ENCODE measurements around the gene TMCC3.

TMCC3 gene

DNA sequence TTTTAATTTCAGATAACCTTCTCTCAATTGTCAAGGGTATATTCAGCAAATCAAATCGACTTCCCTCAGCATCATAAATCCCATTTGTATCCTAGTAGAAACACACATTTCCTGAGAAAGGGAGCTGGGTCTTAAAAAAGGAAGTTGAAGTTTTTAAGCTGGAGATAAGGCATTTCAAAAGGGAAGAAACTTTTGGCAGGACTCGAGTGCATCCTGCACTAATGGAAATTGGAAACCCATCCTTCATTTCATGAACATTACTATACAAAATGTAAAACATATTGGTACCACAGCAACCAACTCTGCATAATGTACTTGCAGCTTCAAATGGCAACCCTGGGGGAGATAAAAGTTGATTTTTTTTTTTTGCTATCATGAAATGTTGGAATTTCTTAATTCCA is 23.7 kb upstream of the TMCC3 start:
- no peak for DNase-seq (ENCODE audit: low spot score)
- FAIRE-seq: no peak

- DNase-seq (ENCODE audit: low spot score): no peak
Measured at GRCh38 chr12:94673496-94673895, 23.1 kb upstream of the TMCC3 start.

DNA sequence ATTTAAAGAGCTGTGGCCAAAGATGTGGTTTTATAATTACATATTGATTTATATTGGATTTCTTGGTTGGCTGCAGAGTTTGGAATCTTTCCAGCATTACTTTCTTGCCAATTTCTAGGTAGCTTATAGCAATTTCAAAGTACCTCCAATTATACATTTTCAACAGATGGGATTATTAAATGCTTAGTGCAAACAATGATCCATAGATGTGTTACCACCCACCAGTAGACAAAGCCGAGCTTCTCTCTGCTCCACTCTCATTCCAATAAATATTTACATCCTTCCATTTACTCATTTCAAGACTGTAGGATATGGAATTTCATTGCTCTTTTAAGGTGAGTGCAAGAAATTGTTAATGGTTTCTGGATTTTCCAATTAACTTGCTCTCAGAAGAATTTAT is 21.6 kb upstream of the TMCC3 start:
- no peak for FAIRE-seq

More at GRCh38 chr12:94673496-94673895, 23.1 kb upstream of the TMCC3 start:
- FAIRE-seq: no peak

GRCh38 chr12:94670898-94671297 is 20.5 kb upstream of the TMCC3 start:
- DNase-seq (ENCODE audit: low spot score): no peak
- no peak for FAIRE-seq

More for the DNA sequence above, 21.6 kb upstream of the TMCC3 start:
- DNase-seq (ENCODE audit: low spot score): no peak

DNA sequence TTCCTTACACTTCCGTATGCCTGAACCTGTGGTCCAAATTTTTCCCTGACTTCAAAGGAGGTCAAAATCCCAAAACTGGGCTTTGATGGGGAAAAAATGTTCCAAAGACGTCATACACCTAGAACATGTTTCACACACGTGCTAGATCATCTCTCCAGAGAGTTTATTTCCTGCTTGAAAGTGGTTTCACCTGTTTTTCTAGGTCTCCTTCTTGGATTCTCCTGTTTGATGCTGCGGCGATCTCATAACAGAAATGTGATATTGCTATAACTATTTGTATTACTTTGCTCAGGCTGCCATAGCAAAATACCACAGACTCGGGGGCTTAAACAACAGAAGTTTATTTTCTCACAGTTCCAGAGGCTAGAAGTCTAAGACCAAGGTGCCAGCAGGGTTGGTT is 19.7 kb upstream of the TMCC3 start:
- no peak for FAIRE-seq
- no peak for DNase-seq (ENCODE audit: low spot score)

DNA sequence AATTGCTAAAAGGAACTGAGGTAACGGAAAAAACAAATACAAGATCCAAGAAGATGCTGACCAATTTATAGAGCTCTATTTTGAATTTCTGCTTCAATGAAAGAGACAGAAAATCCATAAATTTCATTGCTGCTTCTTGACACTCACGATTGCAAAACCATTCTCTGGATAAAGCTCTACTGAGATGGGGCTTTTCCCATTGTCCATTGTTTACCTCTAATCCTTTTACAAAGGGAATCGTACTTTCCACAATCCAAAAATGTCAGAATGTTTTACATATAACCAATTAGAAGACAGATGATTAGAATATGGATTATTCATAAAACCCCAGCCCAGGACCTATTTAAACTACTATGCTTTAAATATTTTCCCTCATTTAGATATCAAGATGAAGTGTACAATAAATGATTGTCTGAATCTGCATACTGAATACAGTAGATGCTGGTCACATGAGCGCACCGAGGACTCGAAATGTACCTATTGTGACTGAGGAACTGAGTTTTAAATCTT is 16.7 kb upstream of the TMCC3 start:
- DNase-seq (ENCODE audit: low spot score) (no peak), FAIRE-seq (no peak)

DNA sequence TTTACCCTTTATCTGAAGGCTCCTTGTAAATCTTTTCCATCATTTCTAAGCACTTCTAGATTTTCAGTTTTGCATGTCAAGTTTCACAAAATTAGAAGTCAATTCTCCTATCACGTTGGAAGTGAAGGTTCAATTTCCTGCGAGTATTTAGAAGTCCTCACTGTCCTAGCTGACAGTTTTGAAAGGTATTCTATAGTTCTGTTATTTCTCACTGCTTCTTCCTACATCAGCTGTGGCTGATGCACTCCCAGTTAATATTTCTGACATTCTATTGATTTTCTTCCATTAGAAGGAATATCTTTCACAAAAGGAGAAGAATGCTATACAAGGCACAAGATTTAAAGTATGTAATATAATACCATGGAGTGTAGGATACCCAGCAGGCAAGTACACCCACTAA is 15.8 kb upstream of the TMCC3 start:
- no peak for DNase-seq (ENCODE audit: low spot score)
- FAIRE-seq: no peak

DNA sequence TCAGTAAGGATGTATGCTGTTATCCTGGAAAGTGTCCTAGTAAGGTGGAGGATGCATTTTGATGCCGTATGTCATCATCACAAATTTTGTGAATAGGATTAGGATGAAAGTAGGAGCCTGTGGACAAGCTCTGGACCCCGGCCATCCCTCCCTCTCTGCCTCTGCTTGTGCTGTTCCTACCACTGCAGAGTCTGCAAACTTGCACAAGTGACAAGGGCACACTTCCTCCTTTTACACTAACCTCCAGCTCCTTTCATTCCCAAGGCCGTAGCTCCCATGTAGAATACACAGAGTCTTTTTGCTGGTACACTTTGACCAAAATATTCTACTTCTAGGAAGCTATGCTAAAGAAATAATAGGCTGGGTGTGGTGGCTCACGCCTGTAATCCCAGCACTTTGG is 13.3 kb upstream of the TMCC3 start:
- DNase-seq (ENCODE audit: low spot score): no peak
- no peak for FAIRE-seq

- DNase-seq (ENCODE audit: low spot score) (no peak), FAIRE-seq (no peak)
Measured at GRCh38 chr12:94663071-94663470, 12.7 kb upstream of the TMCC3 start.

DNA sequence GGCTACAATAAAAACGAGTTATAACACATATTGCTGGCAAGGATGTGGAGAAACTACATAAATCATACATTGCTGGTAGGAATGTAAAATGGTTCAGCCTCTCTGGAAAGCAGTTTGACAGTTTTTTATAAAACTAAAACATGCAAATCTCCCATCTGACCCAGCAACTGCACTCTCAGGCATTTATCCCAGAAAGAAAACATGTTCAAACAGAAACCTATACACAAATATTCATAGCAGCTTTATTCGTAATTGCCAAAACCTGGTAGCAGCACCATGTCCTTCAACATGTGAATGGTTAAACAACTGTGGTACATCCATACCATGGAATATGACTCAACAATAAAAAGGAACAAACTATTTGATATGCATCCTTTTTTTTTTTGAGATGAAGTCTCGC is 10.1 kb upstream of the TMCC3 start:
- FAIRE-seq: no peak
- DNase-seq (ENCODE audit: low spot score): no peak

GRCh38 chr12:94659346-94659930 is 9.1 kb upstream of the TMCC3 start:
- DNase-seq (ENCODE audit: low spot score): no peak
- FAIRE-seq: no peak

- FAIRE-seq: no peak
- DNase-seq (ENCODE audit: low spot score): no peak
Measured at GRCh38 chr12:94658931-94659330, 8.6 kb upstream of the TMCC3 start.

GRCh38 chr12:94656556-94656955 is 6.2 kb upstream of the TMCC3 start:
- no peak for FAIRE-seq

DNA sequence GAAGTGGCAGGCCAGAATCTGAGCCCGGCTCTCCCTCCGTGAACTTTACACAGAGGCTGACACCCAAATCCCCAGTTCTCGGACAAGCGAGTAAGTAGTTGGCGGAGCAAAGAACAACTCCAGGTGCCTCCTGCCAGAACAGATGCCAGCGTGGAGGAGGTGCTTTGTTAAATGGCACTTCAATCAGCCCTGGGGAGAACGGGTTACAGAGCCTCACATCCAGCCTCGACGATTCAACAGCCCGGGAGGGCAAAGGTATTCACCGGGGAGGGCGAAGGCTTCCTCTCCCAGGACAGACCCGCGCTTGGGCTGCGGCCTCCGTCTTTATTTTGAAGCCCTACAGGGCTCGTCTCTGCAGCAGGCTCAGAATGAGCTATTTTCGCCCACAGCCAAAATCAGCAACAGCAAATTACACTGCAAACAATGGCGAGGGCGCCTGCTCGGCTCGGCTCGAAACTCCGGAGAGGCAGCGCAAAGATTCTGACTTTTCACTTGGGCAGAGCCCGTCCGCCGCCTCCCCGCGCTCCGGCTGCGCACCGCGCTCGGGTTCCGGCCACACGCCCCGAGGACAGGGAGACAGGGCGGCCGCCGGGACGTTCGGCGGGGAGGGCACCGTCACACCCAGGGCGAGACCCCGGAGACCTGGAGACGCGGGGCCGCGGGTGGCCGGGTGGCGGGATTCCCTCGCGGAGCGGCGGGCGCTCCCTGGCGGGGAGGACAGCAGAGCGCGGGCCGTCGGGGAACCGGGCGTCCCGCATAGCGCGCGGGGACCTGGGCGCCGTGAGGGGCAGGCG is 811 bp downstream of the TMCC3 start:
- no peak for FAIRE-seq
- no peak for DNase-seq (ENCODE audit: low spot score)

More at GRCh38 chr12:94656556-94656955, 6.2 kb upstream of the TMCC3 start:
- DNase-seq (ENCODE audit: low spot score): no peak

- DNase-seq (ENCODE audit: low spot score) (no peak), FAIRE-seq (no peak)
Measured at GRCh38 chr12:94648578-94648977, 1.8 kb downstream of the TMCC3 start.

DNA sequence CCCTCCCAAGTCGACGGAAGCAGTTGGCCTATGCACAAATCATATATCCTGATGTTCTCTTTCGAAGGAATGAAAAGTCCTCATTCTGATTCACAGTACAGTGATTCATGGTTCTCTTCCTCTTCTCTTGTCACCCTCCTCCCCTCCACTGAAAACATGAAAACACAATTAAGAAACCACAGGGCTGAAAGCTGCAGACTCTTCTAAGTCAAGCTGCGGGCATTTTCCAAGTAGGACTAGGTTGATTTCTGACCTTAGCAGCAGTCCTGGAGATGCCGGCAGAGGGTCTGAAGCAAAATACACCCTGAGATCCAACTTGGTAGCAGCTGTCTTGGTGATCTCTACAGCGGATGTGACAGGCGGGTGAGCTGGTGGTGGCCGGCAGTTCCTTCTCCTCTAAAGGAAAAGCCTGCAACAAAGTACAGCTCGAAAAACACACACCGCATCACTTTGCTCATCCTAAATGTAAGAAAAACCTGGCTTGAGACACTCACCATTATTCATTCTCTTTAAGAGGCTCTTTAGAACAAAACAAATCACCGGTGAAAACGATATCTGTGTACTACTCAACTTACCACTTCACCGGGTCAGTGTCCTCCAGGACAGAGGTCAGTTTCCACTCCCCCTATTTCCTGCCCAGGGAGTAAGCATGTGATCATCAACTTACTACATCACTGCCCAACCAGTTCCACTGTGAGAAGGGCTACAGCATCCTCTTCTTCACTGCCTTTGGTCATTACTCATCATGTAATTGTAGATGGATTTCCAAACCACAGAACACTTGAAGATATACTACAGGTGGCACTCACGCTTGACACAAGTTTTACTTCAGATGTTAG is 6.0 kb downstream of the TMCC3 start:
- peak; percentile 87 for DNase-seq (ENCODE audit: low spot score)
- FAIRE-seq: peak; percentile 93

- FAIRE-seq (no peak), DNase-seq (ENCODE audit: low spot score) (no peak)
Measured at GRCh38 chr12:94643606-94644005, 6.8 kb downstream of the TMCC3 start.

DNA sequence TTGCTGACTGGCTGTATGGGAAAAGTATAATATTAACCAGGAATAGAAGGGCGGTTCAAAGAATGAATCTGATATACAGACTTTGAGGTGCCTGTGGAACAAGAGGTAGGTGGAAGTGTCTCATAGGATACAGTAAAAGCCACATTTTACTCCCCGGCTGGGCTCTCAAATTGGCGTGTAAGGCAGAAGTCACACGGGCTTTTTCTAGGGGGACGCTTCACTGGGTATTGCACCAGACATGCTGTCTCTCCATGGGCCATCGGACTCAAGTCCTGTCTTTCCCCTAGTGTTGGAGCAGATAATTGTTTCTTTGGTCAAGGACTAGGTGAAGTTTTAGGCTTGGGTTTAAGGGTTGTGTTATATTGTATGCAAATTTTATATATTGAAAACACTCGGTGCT is 9.1 kb downstream of the TMCC3 start:
- DNase-seq (ENCODE audit: low spot score): peak; percentile 23
- FAIRE-seq: no peak

DNA sequence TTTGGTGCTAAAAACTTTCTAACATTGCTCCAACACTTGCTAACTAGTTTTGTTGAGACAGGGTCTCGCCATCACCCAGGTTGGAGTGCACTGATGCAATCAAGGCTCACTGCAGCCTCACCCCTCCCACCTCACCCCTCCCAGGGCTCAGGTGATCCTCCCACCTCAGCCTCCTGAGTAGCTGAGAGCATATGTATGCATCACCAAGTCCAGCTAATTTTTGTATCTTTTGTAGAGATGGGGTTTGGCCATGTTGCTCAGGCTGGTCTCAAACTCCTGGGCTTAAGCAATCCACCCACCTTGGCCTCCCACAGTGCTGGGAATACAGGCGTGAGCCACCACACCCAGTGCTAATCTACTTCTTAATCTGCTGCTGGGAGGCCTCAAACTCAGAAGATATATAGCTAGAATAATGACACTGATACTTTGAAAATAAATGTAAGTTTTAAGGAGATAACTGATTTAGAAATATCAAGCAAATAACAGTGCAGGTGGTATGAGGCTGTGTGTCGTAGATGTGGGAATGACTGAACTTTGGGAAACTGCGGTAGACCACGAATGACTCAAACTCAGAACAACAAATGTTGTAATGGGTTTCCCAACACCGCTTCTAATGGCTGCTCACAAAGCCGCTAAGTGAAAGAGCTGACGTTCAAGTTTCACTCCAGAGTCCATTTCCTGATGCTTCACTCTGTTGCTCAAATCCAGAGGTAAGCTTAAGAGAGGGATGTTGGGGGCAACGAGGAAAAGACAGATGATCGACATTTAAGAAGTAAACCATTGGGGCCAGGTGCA is 10.0 kb downstream of the TMCC3 start:
- peak; percentile 83 for DNase-seq (ENCODE audit: low spot score)
- peak; percentile 94 for FAIRE-seq

DNA sequence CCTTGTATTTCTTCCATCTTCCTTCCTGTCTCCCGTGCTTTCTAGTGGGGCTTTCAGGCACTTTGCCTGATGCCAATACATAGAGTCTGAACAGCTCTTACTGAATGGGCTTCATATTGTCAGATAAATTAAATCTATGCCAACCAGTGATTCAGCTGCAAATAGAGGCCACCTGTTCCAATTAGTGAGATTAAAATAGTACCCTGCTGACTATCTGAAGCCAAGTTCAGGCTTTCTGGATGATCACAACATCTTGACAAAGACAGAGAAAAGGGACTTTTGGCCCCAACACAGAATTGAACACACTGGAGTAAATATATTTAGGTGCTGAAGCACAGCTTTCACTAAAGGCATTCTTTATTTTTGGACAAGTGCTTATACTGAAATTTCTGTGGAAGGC is 11.8 kb downstream of the TMCC3 start:
- no peak for FAIRE-seq
- no peak for DNase-seq (ENCODE audit: low spot score)
